A549 (cell line): ENCODE results near the gene GRAMD2B.

Experiments used
- ZNF302 ChIP-seq: fragments of 250-450 bp; sonication (Bioruptor Pico); IDR thresholded peaks from 2 replicates; pipeline ENCODE4 v1.9.0; 2021; ENCODE audit warnings: inconsistent platforms, mild to moderate bottlenecking, moderate library complexity
- TF ChIP-seq, protein P1 (sequence below): fragments of >200 bp; sonication (Bioruptor Twin); formaldehyde crosslinking; IDR thresholded peaks from 3 replicates; pipeline ENCODE4 v1.5.1; 2016

DNA sequence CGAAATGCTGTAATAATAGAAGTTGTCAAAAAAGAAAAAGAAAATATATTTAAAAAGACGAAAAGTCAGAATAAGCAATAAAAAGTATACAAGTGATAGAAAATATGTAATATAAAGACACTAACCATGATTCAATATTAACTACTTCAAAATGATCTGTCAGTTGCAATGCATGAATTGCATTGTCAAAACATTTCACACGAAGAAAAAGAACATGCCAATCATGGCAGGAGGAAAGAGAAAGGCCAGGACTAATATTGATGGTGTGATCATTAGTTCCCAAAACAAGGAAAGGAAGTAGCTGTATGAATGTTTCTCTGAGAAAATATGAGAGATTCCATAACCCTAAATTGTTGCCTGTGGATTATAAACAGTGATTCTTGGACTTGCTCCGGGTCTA is 7.4 kb upstream of the GRAMD2B start:
- TF ChIP-seq ZNF302 (CRISPR knock-in tag): no peak
- TF ChIP-seq, protein P1, sequence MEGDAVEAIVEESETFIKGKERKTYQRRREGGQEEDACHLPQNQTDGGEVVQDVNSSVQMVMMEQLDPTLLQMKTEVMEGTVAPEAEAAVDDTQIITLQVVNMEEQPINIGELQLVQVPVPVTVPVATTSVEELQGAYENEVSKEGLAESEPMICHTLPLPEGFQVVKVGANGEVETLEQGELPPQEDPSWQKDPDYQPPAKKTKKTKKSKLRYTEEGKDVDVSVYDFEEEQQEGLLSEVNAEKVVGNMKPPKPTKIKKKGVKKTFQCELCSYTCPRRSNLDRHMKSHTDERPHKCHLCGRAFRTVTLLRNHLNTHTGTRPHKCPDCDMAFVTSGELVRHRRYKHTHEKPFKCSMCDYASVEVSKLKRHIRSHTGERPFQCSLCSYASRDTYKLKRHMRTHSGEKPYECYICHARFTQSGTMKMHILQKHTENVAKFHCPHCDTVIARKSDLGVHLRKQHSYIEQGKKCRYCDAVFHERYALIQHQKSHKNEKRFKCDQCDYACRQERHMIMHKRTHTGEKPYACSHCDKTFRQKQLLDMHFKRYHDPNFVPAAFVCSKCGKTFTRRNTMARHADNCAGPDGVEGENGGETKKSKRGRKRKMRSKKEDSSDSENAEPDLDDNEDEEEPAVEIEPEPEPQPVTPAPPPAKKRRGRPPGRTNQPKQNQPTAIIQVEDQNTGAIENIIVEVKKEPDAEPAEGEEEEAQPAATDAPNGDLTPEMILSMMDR: no peak
